ENCODE measurements around the gene GMEB2. TPM values are rescaled to one million over a fixed set of nuclear protein-coding genes. Genes with fewer than 3 reads are reported as not detected.

GMEB2 gene
- polyA plus RNA-seq, 1 of the 3 experiments (the other 2 are of a cell fraction): 6.5 TPM

DNA sequence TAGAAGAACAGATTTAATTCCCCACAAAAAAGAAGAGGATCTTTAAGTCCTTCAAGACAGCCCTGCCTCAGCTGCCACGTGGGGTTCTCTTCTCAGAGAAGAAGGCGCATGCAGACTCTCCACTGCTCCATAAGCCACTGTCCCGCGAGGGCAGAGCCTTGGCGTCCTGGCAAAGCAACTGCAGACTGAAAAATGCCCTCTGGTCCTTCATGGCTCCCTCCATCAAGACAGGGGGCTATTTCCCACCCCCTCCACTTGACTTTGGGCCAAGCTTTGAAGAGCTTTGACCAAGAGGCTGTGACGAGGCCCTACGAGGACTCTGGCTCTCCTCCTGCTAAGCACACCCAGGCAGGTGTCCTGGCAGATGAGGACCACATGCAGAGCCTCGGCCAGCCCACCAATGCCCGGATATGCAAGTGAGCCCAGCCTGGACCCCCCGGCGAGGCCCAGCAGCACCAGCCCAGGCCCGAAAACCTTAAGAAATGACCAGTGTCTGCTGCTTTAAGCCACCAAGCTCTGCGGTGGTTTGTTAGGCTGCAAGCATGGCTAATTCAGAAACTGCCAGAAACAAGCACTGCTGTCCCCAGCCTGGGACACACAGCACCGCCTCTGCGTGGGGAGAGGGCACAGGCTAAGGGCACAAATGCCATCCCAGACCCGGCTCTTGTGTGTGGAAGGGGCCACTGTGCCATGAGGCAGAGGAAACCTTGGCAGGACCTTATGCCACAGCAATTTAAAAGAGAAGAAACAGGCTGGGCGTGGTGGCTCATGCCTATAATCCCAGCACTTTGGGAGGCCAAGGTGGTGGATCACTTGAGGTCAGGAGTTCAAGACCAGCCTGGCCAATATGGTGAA is 16.1 kb downstream of the GMEB2 start:
- Histone ChIP-seq H3K4me3 (ENCODE audit: low read depth in 2 of 2, low read length in 1 of 2) (no peak overlapping the region), H4K20me1 (ENCODE audit: insufficient read depth) (no peaks in the 10 kb centered on the region), H3K4me2 (no peak overlapping the region), H3K27me3 (ENCODE audit: insufficient read depth) (no peaks in the 10 kb centered on the region), H3K36me3 (replicated peaks in 1 of 2; ENCODE audit: control insufficient read depth in 1 of 2, insufficient read depth in 2 of 2, low read length in 1 of 2) (peaks cover 0 to 7% of the 10 kb centered on the region in 2 experiments), H3K9me2 (no peaks in the 10 kb centered on the region), H3F3A (replicated peaks; ENCODE audit: insufficient read depth) (no peaks in the 10 kb centered on the region), H3K9me3 (no peaks in the 10 kb centered on the region), H2AFZ (ENCODE audit: low read depth) (no peak overlapping the region), H3K27ac (ENCODE audit: low read depth in 2 of 2, low read length in 1 of 2) (no peak overlapping the region), H3K4me1 (ENCODE audit: control insufficient read depth in 1 of 2, insufficient read depth in 2 of 2, low read depth in 1 of 2, low read length in 1 of 2) (no peaks in the 10 kb centered on the region; a peak in 1 of 4 replicates), H3K9ac (no peak overlapping the region), H3K79me2 (ENCODE audit: insufficient read depth) (peaks cover 12% of the 10 kb centered on the region)
- TF ChIP-seq RXRA (IDR thresholded peaks at IDR 0.05; ENCODE audit: borderline replicate concordance, low read depth): no peak
- TF ChIP-seq, protein P1, sequence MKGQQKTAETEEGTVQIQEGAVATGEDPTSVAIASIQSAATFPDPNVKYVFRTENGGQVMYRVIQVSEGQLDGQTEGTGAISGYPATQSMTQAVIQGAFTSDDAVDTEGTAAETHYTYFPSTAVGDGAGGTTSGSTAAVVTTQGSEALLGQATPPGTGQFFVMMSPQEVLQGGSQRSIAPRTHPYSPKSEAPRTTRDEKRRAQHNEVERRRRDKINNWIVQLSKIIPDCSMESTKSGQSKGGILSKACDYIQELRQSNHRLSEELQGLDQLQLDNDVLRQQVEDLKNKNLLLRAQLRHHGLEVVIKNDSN (IDR thresholded peaks at IDR 0.05; ENCODE audit: borderline replicate concordance, low read depth): no peak
- no peak for TF ChIP-seq RCOR1 (IDR thresholded peaks at IDR 0.05; ENCODE audit: low read length)
- no peak for TF ChIP-seq NRF1 (IDR thresholded peaks at IDR 0.05; ENCODE audit: low read depth, low read length)
- no peak for TF ChIP-seq TCF12 (IDR thresholded peaks at IDR 0.05)
- no peak for TF ChIP-seq FOXJ3 (CRISPR knock-in tag; IDR thresholded peaks at IDR 0.05)
- TF ChIP-seq, protein P2, sequence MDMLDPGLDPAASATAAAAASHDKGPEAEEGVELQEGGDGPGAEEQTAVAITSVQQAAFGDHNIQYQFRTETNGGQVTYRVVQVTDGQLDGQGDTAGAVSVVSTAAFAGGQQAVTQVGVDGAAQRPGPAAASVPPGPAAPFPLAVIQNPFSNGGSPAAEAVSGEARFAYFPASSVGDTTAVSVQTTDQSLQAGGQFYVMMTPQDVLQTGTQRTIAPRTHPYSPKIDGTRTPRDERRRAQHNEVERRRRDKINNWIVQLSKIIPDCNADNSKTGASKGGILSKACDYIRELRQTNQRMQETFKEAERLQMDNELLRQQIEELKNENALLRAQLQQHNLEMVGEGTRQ (IDR thresholded peaks at IDR 0.05; ENCODE audit: borderline replicate concordance, low read depth, low read length): no peak
- TF ChIP-seq YY1 (IDR thresholded peaks at IDR 0.05; ENCODE audit: low read depth): no peak
- no peak for DNase-seq
- 94% methylated on average over 9 of the region's 17 CpGs for WGBS (ENCODE audit: low lambda C conversion rate)
- ChIA-PET CTCF (interaction anchor here (1.6 kb wide), 1 partner anchor 73 kb away, joined by 4 read pairs; no protein-coding TSS in a partner anchor), POLR2A (no interaction called here)

DNA sequence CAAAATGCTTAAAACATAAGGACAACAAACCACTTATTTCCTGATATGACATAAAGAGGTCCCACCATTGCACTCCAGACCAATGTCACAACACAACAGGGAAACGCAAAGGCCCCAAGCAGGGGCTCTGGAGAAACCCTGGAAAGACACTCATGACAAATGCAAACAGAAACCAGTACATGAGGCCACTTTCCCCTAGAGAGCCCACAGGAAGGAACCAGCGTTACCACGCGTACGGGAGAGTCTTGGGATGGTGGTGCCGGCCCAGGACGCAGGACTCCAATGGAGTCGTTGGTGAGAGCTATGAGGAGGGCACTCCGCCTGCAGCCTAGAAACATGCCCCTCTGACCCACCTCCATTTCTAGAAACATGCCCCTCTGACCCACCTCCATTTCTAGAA is 20.2 kb downstream of the GMEB2 start:
- H3K9ac ChIP-seq: no peak overlapping the region
- H2AFZ ChIP-seq (ENCODE audit: low read depth): no peak overlapping the region
- H4K20me1 ChIP-seq (ENCODE audit: insufficient read depth): no peaks in the 10 kb centered on the region
- H3K4me2 ChIP-seq: no peak overlapping the region
- no peaks in the 10 kb centered on the region for H3K27me3 ChIP-seq (ENCODE audit: insufficient read depth)
- peaks cover 7% of the 10 kb centered on the region; the same call in 1 of the 2 replicates for H3K79me2 ChIP-seq (ENCODE audit: insufficient read depth)
- CTCF ChIA-PET: no interaction called here
- no peaks in the 10 kb centered on the region for H3K4me1 ChIP-seq (ENCODE audit: control insufficient read depth in 1 of 2, insufficient read depth in 2 of 2, low read depth in 1 of 2, low read length in 1 of 2)
- no peak overlapping the region for H3K4me3 ChIP-seq (ENCODE audit: low read depth in 2 of 2, low read length in 1 of 2)
- no peaks in the 10 kb centered on the region for H3K9me2 ChIP-seq
- no peaks in the 10 kb centered on the region for H3K9me3 ChIP-seq
- H3K36me3 ChIP-seq (replicated peaks in 1 of 2; ENCODE audit: control insufficient read depth in 1 of 2, insufficient read depth in 2 of 2, low read length in 1 of 2): peaks cover 0 to 11% of the 10 kb centered on the region in 2 experiments
- WGBS (ENCODE audit: low lambda C conversion rate): 96% methylated on average over 9 of the region's 9 CpGs
- no peak overlapping the region for H3K27ac ChIP-seq (ENCODE audit: low read depth in 2 of 2, low read length in 1 of 2)
- no peak for DNase-seq
- POLR2A ChIA-PET: no interaction called here
- peaks cover 2% of the 10 kb centered on the region for H3F3A ChIP-seq (replicated peaks; ENCODE audit: insufficient read depth)
- no peak for TF ChIP-seq FOSL2 (IDR thresholded peaks at IDR 0.05; ENCODE audit: borderline replicate concordance, low read depth)
- TF ChIP-seq NFIC (IDR thresholded peaks at IDR 0.05; ENCODE audit: borderline replicate concordance): no peak
- TF ChIP-seq, protein P1 (IDR thresholded peaks at IDR 0.05; ENCODE audit: borderline replicate concordance, low read depth): no peak
- TF ChIP-seq, protein P3, sequence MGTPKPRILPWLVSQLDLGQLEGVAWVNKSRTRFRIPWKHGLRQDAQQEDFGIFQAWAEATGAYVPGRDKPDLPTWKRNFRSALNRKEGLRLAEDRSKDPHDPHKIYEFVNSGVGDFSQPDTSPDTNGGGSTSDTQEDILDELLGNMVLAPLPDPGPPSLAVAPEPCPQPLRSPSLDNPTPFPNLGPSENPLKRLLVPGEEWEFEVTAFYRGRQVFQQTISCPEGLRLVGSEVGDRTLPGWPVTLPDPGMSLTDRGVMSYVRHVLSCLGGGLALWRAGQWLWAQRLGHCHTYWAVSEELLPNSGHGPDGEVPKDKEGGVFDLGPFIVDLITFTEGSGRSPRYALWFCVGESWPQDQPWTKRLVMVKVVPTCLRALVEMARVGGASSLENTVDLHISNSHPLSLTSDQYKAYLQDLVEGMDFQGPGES (IDR thresholded peaks at IDR 0.05; ENCODE audit: low read depth, low read length): no peak
- TF ChIP-seq RFX5 (IDR thresholded peaks at IDR 0.05; ENCODE audit: low read length): no peak
- no peak for TF ChIP-seq JUND (IDR thresholded peaks at IDR 0.05)
- TF ChIP-seq FOXJ3 (CRISPR knock-in tag; IDR thresholded peaks at IDR 0.05): no peak
- no peak for TF ChIP-seq SMC3 (IDR thresholded peaks at IDR 0.05; ENCODE audit: low read depth, low read length)
- TF ChIP-seq, protein P2 (IDR thresholded peaks at IDR 0.05; ENCODE audit: borderline replicate concordance, low read depth, low read length): no peak
- TF ChIP-seq SIN3A (IDR thresholded peaks at IDR 0.05; ENCODE audit: borderline replicate concordance, low read depth, low read length): no peak
- no peak for TF ChIP-seq CHD2 (IDR thresholded peaks at IDR 0.05; ENCODE audit: low read length, partially characterized antibody)
- TF ChIP-seq NRF1 (IDR thresholded peaks at IDR 0.05; ENCODE audit: low read depth, low read length): no peak
- no peak for TF ChIP-seq TCF12 (IDR thresholded peaks at IDR 0.05)
- TF ChIP-seq GABPA (IDR thresholded peaks at IDR 0.05; ENCODE audit: low read depth): no peak
- TF ChIP-seq MEF2A (IDR thresholded peaks at IDR 0.05; ENCODE audit: borderline replicate concordance, low read depth): no peak
- TF ChIP-seq YY1 (IDR thresholded peaks at IDR 0.05; ENCODE audit: low read depth): no peak
- TF ChIP-seq TEAD4 (IDR thresholded peaks at IDR 0.05; ENCODE audit: borderline replicate concordance, insufficient read depth): no peak
- no peak for TF ChIP-seq ELF1 (IDR thresholded peaks at IDR 0.05)
